HG03139 (cell line): ENCODE results near the gene PELI1.

ENCODE experiments used
- ATAC-seq: cut with Tn5 transposase; IDR thresholded peaks from one replicate; pipeline ENCODE4 v1.9.1; 2021; ENCODE audit not compliant: unreplicated experiment

Gene PELI1

DNA sequence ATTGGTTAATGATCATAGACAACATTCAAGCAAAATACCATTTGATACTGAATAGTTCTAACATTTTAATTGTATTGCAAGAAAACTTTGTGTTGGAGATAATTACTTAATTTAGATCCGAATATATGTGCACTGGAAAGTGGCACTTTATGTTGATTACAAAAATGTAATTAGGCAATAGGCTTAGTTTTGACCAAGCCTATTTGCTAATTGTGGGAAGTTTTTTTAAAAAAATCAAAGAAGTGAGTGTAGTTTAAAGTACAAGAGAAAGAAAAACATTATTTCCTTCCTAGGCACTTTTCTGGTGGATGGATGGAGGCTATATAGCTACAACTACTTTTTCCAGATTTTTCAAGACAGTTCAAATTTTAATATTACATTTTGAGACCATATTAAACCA, 18.3 kb upstream of the PELI1 start:
- no peak for ATAC-seq

DNA sequence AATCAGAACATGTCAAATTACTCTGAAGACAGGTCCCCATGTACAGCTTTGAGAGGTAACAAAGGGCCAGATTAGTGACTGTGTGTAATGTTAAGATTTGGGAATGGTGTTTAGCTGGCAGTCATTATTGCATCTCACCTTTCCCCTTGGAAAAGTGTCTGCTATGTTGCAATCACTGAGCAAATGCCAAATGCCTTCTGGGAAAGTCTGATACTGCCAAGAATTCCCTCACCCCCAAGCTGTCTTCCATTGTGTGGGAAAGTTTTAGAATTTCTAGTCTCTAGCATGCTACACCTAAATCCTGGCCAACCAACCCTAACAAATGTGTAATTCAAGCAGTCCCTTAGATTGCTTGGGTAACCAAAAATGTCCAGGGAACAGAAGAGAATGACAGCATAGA, 13.6 kb upstream of the PELI1 start:
- no peak for ATAC-seq

DNA sequence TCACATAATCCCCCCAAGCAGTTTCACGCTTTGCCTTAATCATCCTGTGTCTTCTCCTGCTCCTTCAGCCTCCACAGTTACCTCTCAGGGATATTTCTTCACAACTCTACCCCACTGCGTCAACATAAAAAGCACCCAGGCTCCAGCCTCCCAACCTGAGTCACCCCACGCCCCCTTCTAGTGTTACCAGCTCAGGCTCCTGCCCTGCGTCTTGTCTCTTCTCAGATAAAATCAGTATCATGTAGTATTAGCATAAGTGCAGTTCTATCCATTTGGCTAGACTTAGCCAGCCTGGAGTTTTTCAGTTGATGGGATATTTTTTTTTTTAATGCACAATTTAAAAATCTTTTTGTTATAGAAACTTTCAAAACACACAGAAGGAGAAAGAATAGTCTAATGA, 9.6 kb upstream of the PELI1 start:
- ATAC-seq: no peak

DNA sequence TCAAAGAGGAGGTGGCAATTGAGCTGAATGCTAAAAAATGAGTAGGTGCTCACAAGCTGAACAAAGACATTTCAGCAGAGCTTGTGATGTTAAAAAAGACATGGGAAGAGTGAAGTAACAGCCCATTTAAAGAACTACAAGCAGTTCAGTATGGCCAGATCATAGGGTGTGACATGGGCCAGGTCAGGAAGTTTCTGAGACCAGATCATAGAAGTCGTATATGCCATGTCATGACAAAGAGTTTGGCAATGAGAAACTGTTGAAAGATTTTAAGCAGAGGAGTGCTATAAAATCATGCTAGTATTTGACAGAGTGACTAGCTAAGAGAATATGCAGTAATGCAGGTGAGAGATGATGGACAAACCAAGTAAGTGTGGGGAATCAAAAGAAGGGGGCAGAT, 7.3 kb upstream of the PELI1 start:
- no peak for ATAC-seq

DNA sequence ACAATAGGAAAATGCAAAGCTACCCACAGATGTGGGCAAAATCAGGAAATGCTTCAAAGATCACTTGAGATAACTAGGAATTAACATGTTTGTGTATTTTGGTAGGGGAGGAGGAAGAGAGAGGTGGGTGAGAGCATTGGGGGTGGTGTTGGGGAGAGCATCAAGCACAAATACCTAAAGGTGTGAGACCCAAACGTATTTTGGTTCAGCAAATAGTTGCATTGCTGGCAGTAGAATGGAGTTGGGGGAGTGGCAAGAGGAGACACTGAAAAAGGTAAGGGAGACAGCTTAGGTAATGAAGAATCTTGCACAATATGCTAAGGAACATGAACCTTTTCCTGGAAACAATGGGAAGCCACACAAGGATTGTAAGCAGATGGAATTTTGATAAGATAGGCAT, 1.5 kb upstream of the PELI1 start:
- ATAC-seq: no peak

DNA sequence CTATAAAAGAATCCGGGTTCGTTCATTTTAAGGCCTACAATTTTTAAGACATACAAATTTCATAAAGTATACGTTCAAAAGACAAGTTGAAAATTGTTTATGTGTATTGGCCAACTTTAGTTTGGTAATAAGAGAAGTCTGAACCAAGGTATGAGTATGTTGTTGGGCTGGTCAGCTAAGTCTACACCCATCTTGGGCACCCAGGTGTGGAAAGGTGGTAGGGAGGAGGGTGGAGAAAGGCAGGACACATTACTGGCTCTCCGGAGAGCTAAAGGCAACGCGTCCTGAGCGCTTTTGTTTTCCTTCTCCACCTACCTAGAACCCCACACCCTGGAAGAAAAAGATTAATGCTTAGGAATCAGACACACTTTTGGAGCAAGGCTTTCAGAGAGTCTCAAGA, 899 bp upstream of the PELI1 start:
- no peak for ATAC-seq

DNA sequence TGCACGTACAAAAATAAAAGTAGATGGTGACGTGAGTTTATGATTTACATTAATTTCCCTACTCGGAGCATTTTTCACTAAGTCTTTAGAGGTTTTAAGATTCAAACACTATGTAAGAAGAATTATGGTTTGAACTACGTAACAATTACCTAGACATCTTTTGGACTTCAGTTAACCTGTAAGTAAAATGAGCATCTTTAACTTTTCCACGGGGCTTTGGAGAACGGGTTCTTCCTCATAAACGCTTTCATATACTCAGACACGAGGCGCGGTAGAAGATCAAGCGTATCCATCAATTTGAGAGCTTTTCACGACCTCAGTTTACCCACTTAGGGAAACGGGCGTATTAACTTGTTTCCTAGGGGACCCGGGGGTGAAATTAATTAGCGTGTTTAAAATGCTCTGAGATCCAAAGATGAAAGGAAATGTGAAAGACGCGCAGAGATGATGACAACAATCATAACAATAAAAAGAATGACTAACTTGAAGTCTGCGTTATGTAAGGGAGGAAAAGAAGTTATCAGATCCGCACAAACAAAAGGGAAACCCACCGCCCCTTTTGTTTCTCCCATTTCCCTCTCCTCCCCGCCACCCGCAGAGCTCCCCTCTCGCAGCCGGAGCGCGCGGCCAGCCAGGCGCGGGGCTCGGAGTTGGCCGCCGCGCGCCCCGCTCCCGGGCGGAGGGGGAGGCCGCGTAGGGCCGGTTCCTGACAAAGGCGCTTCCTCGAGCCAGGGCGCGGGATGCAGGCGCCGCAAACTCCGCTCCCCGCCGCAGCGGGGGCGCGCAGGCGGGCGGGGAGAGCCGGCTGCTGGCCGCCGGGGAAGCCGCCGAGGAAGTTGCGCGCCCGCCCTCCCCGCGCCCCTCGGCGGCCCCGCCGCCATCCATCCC, 807 bp downstream of the PELI1 start:
- peak; percentile 4 for ATAC-seq

DNA sequence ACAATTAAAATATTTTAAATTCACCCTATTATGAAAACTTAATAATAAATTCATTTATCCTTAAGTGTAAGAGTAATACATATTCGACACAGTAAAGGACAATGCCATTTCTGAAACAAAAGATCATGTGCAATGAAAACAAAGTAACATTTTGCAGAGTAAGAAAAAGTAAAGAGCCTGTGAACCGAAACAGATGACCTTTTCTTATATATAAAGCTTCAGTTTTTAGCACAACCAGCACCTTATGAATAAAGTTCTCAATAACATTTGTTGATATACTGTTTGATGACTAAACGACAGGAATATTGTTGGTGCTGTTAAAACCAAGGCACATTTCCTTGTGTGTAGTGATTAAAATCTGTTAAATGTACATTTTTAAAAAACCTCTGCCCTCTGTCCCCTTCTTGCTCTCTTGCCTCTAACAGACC, 1.5 kb downstream of the PELI1 start:
- ATAC-seq: no peak

DNA sequence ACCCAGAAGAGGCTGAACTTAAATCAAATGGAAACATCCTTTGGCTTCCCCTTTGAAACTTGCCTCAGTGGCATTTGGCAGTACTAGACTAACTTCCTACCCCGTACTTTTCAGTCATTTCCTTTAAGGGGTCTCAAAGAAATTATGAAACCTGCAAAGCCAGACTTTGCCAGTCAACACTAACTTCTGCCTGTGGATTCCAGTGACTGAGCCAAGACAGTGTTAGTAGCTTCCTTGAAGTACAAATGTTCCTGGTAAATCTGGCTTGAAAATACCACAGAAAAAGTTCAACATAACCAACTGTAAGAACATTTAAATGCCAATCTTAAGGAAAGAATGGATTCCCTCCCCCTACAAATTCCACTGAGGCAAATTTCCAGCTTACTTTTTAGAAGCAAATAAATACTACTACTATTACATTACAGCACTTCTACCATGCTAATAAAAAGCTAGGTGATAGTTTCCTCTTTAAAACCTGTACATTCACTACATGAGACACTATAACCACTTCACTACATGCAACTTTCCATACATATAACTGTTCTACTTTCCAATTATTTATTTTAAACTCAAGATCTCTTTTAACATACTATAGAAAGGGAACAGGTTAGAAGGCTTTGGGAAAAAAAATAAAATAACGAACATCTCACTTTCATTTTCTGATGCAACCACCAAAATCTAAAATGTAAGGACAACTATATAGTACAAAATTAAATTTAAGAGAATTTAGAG, 2.4 kb downstream of the PELI1 start:
- ATAC-seq: no peak

DNA sequence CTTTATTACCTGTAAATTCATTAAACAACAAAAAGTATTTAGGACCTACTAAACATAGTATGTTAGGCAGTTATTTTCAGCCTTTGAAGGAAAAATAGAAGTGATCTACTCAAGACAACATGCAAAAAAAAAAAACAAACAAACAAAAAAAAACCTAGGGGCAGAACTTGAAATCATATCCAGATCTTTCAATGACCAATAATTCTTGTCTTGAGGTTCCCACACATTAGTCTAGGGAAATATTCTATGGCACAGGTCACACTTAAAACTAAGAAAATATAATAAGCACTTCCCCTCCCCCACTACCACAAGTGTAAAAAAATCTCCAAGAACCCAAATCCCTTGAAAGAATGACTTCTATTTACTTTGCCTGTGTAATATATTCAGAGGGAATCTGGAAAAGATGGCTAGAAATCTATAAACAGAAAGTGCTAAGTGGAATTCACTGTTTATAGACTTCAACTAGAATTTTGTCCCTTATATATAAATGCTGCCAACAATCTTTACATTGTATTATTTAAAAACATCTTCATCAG, 3.5 kb downstream of the PELI1 start:
- no peak for ATAC-seq

DNA sequence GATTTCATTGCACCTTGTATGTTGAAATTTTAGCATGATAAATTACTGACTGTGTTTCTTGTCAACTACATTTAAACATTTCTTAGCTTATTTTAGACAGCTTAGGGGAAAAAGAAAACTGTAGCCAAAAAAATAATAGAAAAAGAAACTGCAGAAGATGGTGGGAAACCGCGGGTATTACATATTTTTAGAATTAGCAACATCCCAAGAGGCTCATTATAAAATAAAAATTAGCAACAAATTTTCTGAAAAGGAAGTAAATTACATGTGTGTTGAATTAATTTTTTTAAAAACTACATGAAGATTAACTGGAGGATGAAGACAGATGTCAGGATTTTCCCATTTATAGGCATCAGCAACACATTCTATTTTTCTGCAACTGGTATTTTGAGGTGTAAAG, 4.3 kb downstream of the PELI1 start:
- no peak for ATAC-seq

DNA sequence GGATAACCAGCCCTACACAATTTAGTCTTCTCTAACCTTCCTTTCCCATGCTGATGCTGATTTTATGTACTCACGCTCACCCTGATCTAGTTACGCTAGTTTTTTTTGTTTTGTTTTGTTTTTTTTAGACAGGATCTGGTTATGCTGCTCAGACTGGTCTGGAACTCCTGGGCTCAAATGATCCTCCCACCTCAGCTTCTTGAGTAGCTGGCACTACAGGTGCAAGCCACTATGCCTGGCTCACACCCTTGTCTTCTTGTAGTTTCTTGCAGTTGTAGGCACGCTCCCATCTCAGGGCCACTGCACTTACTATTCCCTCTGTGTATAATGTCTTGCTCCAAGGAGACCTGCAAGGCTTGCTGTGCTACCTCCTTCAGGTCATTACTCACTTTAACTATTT, 6.2 kb downstream of the PELI1 start:
- ATAC-seq: no peak

DNA sequence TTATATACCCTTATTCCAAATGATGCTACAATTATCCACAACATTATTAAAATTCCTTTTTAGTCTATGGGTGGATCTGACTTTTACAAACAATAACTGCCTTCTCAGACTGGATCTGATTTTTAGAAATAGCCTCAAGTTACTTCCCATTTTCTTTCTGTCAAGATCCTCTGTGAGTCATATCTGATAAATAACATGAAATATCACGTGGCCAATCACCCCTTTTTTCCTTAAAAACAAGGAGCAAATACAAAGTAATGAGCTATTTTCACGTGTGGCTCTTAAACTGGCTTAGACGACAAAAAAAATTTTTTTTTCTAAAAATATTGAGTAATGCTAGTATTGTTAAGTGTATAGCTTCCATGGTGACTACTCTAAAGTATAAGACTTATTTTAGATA, 6.7 kb downstream of the PELI1 start:
- ATAC-seq: no peak

DNA sequence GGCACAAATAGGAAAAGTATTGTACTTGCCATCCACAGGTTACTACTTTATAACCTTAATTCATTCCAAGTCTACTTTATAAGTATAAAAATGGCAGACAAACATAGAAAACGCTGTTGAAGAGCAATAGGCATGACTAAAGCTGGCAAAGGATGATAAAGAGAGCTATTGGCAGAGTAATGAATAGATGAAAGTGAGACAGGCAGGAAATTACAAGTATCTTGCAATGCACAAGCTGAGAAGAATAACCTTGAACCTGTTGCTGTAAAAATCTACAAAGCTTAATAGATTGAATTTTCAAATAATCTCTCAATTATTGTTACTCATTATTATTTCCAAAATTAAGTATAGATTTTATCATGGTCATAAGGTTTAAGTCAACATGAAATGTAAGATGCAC, 8.8 kb downstream of the PELI1 start:
- no peak for ATAC-seq

DNA sequence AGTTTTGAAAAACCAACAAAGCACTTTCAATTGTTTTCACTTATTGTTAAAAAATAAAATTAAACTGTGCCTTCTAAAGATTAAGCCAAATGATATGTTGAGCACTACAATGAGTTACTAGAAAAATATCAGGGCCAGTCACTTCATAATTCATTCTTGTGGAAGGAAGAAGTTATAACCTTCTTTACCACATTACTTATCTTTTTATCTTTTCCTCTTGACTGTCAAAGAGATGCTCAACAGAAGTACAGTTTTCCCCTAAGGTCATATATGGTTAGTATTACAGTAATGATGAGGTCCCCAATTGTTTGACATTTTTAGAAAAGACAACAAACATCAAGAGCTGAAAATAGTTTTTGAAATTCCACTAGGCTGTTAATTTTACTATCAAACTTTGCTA, 9.4 kb downstream of the PELI1 start:
- no peak for ATAC-seq

DNA sequence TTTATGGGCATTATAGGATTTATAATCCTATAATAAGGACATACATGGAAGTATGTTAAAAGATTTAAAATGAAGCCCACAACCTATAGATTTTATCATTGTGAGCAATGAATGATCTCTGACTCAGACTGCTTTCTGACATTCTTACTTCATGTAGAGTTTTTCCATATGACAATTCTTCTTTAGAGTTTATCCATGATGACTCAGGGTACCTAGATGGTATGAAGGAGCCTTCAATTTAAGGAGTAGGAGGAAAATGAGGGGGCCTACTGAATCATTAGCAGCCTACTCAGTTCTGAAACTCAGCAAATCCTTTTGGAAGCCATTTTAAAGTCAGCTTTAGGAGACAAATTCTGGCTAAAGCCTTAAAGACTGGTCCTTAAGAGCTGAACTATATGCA, 10.4 kb downstream of the PELI1 start:
- ATAC-seq: no peak

DNA sequence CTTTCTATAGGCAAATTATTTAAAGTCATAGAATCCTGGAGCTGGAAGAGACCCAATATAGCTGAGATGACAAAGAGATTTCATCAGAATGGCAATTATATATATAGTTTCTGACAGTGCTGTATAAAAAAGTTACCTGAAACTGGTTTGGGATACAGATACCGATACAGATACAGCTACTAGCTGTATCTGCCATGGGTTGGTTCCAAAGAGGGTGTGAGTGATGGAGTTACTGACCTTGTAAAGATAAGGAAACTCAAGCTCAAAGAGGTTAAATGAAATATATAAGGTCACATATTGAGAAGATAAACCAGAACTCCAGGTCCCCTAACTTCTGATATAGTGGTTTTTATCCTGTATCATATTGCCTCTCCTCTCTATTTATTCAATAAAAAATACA, 10.9 kb downstream of the PELI1 start:
- ATAC-seq: no peak

DNA sequence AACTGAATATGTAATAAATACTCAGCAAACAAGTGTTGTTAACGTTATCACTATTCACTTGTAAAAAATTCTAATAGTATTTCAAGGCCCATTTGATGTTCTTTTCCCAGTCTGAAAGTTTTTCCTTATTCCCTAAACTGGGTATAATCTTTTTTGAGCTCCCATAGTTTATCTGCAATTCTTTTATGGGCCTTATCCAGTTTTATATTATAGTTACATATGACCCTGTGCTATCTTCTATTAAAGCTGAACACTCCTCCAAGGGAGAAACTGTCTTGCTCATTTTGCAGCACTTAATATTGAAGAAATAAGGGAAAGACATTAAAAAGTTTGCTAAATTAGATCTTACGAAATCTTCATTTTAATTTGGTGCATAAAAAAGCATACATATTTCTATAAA, 13.9 kb downstream of the PELI1 start:
- no peak for ATAC-seq

DNA sequence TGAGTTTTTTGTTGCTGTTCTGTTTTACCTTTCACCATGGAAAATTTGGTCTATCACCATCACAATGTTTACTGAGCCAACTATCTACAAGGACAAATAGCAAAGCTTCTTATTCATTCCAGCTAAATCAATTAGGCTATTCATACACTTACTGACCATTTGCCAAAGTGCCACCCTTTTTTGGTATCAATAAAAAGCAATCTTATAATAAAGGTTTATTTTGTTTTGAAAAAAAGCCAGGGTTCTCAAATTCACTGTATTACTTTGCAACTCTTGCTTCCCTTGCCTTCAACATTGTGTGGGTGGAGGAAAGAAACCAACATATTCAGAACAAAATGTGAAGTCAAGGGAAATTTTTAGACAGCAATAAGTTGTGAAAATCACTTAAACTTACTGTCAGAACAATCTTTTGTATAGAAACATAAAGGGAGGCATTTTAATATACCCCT, 15.3 kb downstream of the PELI1 start:
- no peak for ATAC-seq

DNA sequence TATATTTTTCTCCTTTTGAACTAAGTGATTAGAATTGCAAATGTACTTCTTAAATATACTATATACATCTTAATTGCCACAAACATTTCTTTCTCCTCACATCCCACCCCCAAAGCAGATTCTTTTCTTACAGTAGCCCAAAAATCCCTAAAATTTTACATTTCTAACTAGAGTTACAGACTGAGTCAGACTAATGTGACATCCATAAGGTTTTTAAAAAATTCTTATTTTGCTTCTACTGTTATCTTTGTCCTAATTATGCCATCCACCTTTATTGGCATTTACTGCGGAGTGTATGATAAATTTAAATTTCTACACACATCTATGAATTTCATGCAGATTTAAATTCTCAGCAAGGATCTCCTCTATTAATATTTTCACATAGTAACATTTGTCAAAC, 15.8 kb downstream of the PELI1 start:
- no peak for ATAC-seq

DNA sequence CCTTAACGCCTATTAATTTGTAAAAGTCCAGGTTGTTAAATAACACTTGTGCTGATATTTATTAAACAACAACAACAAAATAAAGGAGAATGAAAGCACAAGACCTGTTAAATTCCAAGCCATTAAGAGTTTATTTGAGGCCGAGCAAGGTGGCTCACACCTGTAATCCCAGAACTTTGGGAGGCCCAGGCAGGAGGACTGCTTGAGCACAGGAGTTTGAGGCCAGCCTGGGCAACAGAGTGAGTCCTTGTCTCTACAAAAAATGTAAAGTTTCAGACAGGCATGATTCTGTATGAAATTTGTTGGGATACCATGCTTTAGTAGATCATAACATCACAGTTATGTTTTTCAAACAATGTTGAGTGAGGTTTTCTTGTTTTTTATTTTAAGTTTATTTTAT, 17.1 kb downstream of the PELI1 start:
- ATAC-seq: no peak

DNA sequence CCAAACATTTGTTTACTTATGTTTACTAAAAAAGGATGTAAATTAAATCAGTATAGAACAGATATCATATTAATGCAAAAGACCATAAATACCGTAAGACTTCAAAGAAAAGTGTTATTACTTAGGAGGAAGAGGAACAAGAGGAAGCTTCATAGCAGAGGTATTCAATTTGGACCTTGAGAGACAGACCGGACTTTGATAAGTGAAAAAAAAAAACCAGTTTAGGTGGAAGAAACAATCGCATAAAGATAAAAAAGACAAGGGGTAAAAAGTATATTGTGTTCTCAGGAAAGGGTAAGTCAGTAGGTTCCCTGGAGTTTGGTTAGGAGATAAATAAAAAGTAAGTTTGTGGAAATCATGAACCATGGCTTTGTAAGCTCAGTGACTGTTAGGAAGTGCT, 17.6 kb downstream of the PELI1 start:
- no peak for ATAC-seq
